Stimulated activated CD8-positive, alpha-beta memory T cell treated with anti-CD3 and anti-CD28 coated beads, Interleukin-4, amount 100 ng/mL, for 4 hours (primary cell): ENCODE data around the gene HCN4.

Experiments
- DNase-seq, 2 donors: peaks; one replicate each; pipeline ENCODE4 v3.0.0-alpha.2; 2020; ENCODE audit warnings: low read depth in 2 of 2, low spot score in 1 of 2

The HCN4 gene

GRCh38 chr15:73346735-73347312 is 21.9 kb downstream of the HCN4 start:
- peak; percentile 4 to 21 for DNase-seq

GRCh38 chr15:73345658-73346057 is 23.1 kb downstream of the HCN4 start:
- no peak for DNase-seq

GRCh38 chr15:73344056-73344455 is 24.7 kb downstream of the HCN4 start:
- DNase-seq: no peak

GRCh38 chr15:73341886-73342600 is 26.7 kb downstream of the HCN4 start:
- no peak for DNase-seq

GRCh38 chr15:73340502-73341192 is 28.1 kb downstream of the HCN4 start:
- DNase-seq: no peak

DNA sequence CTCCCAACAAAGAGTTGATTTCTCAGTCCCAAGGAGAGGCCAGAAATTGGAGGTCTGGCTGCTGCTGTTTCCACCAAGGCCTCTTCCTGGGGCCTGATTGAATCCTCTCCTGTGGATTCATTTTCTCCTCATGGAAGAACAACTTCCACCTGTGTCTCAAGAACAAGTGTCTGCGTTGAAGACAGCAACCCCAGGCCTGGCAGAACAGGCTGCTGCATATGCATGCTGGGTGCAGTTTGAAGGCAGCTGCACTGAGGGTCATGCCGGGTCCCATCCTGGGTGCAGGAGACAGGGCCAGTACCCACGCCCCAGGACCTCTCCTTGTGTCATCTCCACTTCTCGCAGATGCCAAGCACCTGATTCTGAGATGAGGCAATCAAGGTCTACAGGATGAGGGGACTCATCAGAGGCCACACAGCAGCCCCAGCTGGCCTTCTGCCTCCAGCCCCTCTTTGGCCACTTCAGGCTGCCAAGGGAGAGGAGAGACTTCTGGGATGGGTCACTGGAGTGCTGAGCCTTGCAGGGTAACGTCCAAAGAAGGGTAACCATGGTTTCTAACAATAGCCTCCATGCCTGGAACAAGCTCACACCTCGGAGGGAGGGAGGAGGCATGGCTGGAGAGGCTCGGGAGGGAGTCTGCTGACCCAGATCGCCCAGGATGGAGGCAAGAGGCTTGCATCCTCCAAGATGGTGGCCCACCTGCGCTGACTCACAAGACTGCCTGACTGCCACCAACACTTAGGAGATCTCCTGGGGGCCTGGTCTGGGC is 30.0 kb downstream of the HCN4 start:
- DNase-seq: no peak

- no peak for DNase-seq
Observed at GRCh38 chr15:73338058-73338457, 30.7 kb downstream of the HCN4 start.

DNA sequence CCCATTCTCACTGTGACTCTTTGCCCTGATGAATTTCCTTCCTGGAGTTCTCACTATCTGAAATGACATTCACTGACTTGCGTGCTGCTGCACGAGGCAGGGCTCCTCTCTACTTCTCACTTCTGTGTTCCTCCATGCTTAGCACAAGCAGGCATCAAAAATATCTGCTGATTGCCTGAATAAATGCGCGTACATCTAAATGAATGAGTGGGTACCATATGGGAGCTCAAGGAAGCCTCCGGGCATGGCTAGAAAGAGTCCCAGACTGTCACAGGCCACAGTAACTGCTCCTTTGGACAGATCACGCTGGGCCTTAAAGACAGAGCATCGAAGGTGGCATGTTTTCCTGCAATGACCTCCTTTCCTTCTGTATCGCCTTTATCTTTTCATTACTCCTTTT is 31.6 kb downstream of the HCN4 start:
- DNase-seq: no peak

DNA sequence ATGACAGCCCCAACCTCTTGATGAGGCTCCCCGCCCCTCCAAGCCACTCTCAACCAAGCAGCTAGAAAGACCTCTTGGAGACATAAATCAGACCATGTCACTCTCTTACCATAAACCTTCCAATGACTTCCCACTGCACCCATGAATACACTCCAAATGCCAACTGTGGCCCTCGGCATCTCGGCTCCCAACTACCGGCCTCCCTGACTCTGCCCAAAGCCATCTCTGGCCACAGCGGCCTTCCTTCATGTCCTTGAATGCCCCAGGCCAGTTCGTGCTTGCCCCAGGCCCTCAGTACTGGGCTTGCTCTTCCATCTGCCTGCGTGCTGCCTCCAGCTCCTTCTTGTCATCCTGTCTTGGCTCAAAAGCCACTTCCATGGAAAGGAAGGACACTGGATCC is 32.0 kb downstream of the HCN4 start:
- no peak for DNase-seq

DNA sequence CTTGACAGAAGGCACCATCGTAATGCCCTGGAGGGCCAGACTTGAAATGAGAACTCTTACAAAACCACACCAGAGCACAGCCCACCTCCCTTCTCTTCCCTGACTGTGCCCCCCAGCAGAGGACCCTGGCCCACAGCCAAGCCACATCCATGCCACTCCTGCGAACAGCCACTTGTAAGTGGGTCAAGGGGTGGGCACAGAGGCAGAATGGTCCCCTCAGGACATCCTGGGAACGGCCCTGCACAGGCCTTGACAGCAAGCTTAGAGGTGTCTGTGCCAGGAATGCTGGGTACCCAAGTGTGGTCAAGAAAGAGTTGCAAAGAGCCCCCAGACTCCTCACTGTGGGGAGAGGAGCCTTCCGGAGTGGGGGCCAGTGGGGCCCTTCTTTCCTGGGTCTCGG is 33.3 kb downstream of the HCN4 start:
- no peak for DNase-seq

- no peak for DNase-seq
Observed at GRCh38 chr15:73335026-73335425, 33.7 kb downstream of the HCN4 start.

DNA sequence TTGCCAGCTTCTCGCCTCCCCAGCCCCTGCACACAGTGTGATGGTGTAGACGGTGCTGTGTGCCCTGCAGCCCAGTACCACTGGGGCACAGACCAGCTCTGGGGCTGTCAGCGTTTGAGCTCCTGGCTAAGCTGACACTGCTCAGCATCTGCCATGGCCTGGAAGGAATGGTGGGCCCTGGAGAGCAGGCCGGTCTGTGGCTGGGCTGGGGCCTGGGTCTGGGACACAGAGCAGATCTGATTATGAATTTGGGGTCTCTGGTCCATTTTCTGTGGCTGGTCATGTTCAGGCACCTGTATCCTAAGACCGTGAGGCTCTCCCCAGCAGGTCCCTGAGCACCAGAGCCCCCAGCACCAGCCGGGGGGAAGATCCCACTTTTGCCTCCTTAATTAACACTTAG is 34.7 kb downstream of the HCN4 start:
- no peak for DNase-seq

GRCh38 chr15:73333001-73333400 is 35.8 kb downstream of the HCN4 start:
- DNase-seq: no peak

GRCh38 chr15:73331991-73332925 is 36.5 kb downstream of the HCN4 start:
- DNase-seq: no peak

GRCh38 chr15:73331501-73331900 is 37.3 kb downstream of the HCN4 start:
- no peak for DNase-seq

DNA sequence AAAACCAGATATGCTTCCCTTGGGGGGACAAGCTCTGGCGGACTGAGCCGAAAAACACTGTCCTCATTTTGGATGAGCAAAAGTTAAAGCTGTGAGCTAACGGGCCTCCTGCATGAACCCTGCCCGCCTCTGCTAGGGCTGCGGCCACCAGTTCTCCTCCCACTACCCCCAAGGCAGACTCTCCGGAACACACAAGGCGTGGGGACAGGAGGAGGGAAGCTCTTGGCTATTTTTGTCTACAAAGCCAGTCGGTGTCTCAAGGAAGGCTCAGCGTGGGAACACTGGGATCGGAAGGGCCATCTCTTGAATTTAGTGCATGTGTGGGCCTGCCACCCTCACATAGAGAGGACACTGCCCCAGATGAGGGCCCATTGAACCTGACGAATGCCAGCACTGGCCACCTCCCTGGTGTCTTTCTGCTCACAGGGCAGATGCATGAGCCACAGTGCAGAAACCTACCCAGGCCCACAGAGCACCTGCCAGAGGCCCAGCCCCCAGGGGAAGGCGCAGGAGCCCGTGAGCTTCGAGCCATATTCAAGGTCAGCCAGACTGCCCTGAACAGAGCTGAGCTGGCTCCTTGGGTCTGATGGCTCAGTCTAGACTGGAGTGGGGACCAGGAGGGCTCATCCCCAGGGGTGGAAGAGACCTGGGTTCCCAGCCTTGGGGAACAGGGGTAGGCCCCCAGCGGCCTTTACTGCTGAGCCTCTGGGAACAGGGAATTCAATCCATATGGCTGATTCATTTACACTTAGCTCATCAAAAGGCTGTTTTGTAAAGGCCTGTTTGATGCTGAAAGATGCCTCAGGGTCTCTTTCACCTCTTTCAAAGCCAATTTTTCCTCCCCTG is 38.3 kb downstream of the HCN4 start:
- DNase-seq: no peak

DNA sequence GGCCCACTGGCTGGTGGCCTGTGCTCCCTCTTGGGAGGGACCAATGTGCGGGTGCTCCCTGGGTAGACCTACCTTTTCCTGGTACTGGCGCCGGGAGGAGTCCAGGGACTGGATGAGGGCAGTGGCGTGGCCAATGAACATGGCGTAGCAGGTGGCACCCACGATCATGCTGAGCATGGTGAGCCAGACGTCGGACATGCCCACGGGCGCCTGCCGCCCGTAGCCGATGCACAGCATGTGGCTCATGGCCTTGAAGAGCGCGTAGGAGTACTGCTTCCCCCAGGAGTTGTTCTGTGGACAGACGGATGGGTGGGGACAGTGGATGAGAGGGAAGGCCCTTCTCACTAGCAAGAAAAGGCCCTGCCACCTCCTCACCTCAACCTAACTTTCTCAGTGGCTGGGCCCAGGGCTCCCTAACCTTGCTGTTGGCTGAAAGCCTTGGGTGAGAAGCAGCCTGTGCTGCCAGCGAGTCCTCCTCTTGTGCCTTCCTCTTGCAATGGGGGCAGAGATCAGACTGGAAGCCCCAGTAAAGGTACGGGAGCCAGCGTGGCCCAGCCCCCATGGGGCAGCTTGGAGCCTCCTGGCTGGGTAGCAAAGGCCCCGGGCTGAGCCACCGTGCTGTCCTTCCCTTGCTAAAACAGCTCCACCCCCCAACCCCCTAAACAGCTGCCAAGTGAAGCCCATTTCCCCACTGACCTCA is 39.1 kb downstream of the HCN4 start:
- DNase-seq: no peak

- no peak for DNase-seq
Observed at GRCh38 chr15:73328981-73329380, 39.8 kb downstream of the HCN4 start.

GRCh38 chr15:73328149-73328820 is 40.5 kb downstream of the HCN4 start:
- no peak for DNase-seq
